Effector memory CD4-positive, alpha-beta T cell (primary cell): ENCODE measurements around the gene DOK5.

Experiments used
- DNase-seq, 3 donors: peaks; one replicate each; pipeline ENCODE4 v3.0.0-alpha.2; 2020
- H3K27ac ChIP-seq: 2 replicates; pipeline ENCODE4 v1.7.0; 2013; ENCODE audit warnings: mild to moderate bottlenecking, low read length, moderate library complexity; ENCODE audit not compliant: insufficient read depth, poor library complexity, severe bottlenecking
- H3K27me3 ChIP-seq: replicated peaks from 2 replicates; pipeline ENCODE4 v1.7.0; 2013; ENCODE audit warnings: mild to moderate bottlenecking, low read length; ENCODE audit not compliant: insufficient read depth, control insufficient read depth, poor library complexity, severe bottlenecking
- H3K36me3 ChIP-seq: 2 replicates; pipeline ENCODE4 v1.7.0; 2013; ENCODE audit warnings: mild to moderate bottlenecking, low read length, moderate library complexity; ENCODE audit not compliant: control insufficient read depth, insufficient read depth
- H3K4me1 ChIP-seq: 2 replicates; pipeline ENCODE4 v1.7.0; 2013; ENCODE audit warnings: low read length, mild to moderate bottlenecking; ENCODE audit not compliant: control insufficient read depth, insufficient read depth, poor library complexity, severe bottlenecking
- H3K4me3 ChIP-seq: 2 replicates; pipeline ENCODE4 v1.7.0; 2013; ENCODE audit warnings: low read length, low read depth, mild to moderate bottlenecking; ENCODE audit not compliant: insufficient read depth, poor library complexity, severe bottlenecking
- H3K9me3 ChIP-seq: 2 replicates; pipeline ENCODE4 v1.7.0; 2013; ENCODE audit warnings: mild to moderate bottlenecking, low read length, moderate library complexity; ENCODE audit not compliant: control insufficient read depth

DOK5 gene

GRCh38 chr20:54526801-54527200 lies 51.4 kb downstream of the DOK5 start:
- Histone ChIP-seq H3K27me3 (no peaks in the 10 kb centered on the region), H3K27ac (no peak overlapping the region)

DNA sequence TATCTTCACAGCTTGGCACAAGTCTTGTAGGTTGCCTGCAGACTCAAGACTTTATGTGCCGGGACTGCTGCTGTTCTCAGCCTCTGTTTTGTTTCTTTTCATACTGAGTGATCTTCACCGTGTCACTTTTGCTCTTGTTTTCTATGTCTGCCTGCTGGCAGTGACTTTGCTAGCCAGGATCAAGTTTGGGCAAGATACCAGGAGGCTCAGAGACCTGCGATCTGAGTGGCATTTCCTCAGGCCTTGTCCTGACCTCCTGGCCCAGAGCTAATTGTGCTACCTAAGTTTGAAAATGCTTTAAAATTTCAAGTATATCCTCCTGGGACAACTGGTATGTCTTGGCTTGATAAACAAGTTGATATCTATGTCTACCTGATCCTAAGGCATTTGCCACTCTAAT lies 57.2 kb downstream of the DOK5 start:
- Histone ChIP-seq H3K36me3 (no peaks in the 10 kb centered on the region), H3K27ac (no peak overlapping the region), H3K4me1 (no peaks in the 10 kb centered on the region), H3K27me3 (no peaks in the 10 kb centered on the region), H3K4me3 (no peak overlapping the region), H3K9me3 (no peaks in the 10 kb centered on the region)
- no peak for DNase-seq

More at GRCh38 chr20:54526801-54527200, 51.4 kb downstream of the DOK5 start:
- H3K4me1 ChIP-seq, result no peaks in the 10 kb centered on the region
- H3K9me3 ChIP-seq, result no peaks in the 10 kb centered on the region
- H3K4me3 ChIP-seq, result no peak overlapping the region
- no peak for DNase-seq
- no peaks in the 10 kb centered on the region for H3K36me3 ChIP-seq

- Histone ChIP-seq H3K27me3 (no peaks in the 10 kb centered on the region), H3K4me3 (no peak overlapping the region), H3K4me1 (no peaks in the 10 kb centered on the region), H3K27ac (no peak overlapping the region), H3K9me3 (no peaks in the 10 kb centered on the region), H3K36me3 (no peaks in the 10 kb centered on the region)
- DNase-seq, result no peak
Observed at GRCh38 chr20:54534101-54534500, 58.7 kb downstream of the DOK5 start.

DNA sequence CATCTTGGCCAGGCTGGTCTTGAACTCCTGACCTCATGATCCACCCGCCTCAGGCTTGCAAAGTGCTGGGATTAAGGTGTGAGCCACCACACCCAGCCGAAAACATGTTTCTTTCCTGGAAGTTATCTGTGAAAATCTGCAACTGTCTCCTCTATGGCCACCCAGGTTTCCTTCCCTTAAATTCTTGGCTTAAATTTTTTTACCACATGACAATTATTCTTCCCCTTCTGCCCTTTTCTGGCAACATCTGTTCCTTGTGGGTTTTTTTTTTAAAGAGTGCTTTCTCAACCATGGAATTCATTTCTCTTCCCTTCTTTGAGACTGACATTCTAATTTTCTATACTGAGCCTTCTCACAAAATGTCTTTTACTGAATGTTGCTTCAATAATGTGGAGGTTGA lies 59.6 kb downstream of the DOK5 start:
- Histone ChIP-seq H3K27me3 (no peaks in the 10 kb centered on the region), H3K9me3 (no peaks in the 10 kb centered on the region), H3K27ac (no peak overlapping the region), H3K4me3 (no peak overlapping the region), H3K36me3 (no peaks in the 10 kb centered on the region), H3K4me1 (no peaks in the 10 kb centered on the region)
- no peak for DNase-seq

DNA sequence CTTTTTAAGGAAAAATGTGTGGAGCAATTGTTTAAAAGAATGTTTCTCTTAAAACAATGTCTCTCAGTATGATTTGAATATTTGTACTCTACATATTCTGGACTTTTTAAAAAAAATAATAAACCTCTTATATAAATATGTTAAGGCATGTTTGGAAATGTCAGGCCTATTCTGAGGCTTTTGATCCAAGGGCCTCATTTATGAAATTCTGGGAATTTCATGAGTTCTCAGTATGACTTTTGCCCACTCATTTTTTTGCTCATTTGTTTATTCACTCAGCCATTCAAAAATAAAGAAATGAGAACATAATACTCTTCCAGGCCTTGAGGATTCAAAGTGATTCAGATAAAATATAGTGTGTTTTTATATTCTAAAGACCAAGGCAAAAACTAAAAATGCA lies 60.4 kb downstream of the DOK5 start:
- no peaks in the 10 kb centered on the region for H3K4me1 ChIP-seq
- no peak overlapping the region for H3K27ac ChIP-seq
- H3K27me3 ChIP-seq, result no peaks in the 10 kb centered on the region
- H3K36me3 ChIP-seq, result no peaks in the 10 kb centered on the region
- no peak for DNase-seq
- no peaks in the 10 kb centered on the region for H3K9me3 ChIP-seq
- no peak overlapping the region for H3K4me3 ChIP-seq

DNA sequence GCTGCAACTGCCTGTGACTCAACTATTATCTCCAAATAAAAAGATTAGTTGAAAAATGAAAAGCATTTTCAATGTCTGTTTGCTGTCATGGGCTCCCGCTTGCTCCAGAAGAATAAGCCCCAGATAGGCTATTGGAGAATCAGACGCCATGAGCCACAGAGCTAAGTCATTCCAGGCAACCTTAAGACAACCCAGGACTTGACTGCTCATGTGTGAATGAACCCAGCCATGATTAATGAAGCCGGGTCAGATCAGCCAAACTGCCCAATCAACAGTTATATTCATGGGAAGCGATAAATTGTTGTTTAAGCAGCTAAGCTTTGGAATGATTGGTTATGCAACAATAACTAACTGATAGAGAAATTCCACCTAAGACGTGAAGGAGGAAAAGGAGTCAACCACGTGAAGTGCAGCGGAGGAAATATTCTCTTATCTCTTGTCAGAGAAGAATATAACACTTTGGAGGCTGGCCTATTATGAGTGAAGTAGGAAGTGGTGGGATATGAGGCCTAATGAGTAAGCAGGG lies 64.2 kb downstream of the DOK5 start:
- Histone ChIP-seq H3K9me3 (no peaks in the 10 kb centered on the region), H3K36me3 (no peaks in the 10 kb centered on the region), H3K4me1 (no peaks in the 10 kb centered on the region), H3K4me3 (no peak overlapping the region), H3K27ac (no peak overlapping the region), H3K27me3 (no peaks in the 10 kb centered on the region)
- no peak for DNase-seq

GRCh38 chr20:54543369-54543768 lies 68.0 kb downstream of the DOK5 start:
- no peaks in the 10 kb centered on the region for H3K4me1 ChIP-seq
- DNase-seq, result no peak
- no peaks in the 10 kb centered on the region for H3K27me3 ChIP-seq
- H3K36me3 ChIP-seq, result no peaks in the 10 kb centered on the region
- no peaks in the 10 kb centered on the region for H3K9me3 ChIP-seq
- H3K4me3 ChIP-seq, result no peak overlapping the region
- H3K27ac ChIP-seq, result no peak overlapping the region

- Histone ChIP-seq H3K27me3 (no peaks in the 10 kb centered on the region), H3K9me3 (no peaks in the 10 kb centered on the region), H3K27ac (no peak overlapping the region), H3K4me3 (no peak overlapping the region), H3K36me3 (no peaks in the 10 kb centered on the region), H3K4me1 (no peaks in the 10 kb centered on the region)
- DNase-seq, result no peak
Observed at GRCh38 chr20:54545676-54546358, 70.4 kb downstream of the DOK5 start.

- Histone ChIP-seq H3K4me3 (no peak overlapping the region), H3K27me3 (no peaks in the 10 kb centered on the region), H3K27ac (no peak overlapping the region), H3K36me3 (no peaks in the 10 kb centered on the region), H3K9me3 (no peaks in the 10 kb centered on the region), H3K4me1 (no peaks in the 10 kb centered on the region)
- no peak for DNase-seq
Observed at GRCh38 chr20:54548849-54549248, 73.5 kb downstream of the DOK5 start.

DNA sequence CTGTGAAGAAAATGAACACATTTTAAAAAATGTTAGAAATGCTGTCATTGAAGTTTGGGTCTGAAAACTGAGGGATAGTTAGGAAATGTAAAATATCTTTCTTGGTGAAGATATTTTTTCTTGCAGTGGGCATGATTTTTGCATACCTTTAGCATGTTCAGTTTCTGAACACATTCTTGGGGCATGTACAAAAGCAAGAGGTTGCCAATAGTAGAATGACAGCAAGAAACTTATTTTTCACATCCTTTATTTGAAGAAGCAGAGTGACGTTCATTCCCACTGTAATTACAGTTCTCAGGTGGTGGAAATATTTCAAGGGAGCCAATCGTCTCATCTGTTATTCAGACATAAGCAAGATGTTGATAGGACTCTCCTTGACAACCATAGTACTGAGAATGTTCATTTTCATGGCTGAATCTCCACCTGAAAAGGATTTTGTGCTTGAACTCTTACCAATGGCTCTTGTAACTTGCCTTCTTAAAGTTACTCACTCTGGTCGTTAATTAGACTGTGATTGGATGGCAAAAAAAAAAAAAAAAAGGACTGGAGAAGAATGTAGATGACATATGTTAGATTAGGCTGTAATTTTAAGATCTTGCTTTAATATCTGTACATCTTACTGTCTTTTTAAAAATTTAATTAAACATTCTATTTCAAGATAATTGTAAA lies 74.4 kb downstream of the DOK5 start:
- Histone ChIP-seq H3K4me1 (no peaks in the 10 kb centered on the region), H3K9me3 (no peaks in the 10 kb centered on the region), H3K36me3 (no peaks in the 10 kb centered on the region), H3K27ac (no peak overlapping the region), H3K4me3 (no peak overlapping the region), H3K27me3 (no peaks in the 10 kb centered on the region)
- no peak for DNase-seq
